ENCODE results near the gene BCR.

Gene BCR

GRCh38 chr22:23192133-23192532 lies 11.8 kb downstream of the BCR start:
- Histone ChIP-seq H3F3A (ENCODE audit: control insufficient read depth, insufficient read depth) (no peaks in the 10 kb centered on the region), H3K4me3 (ENCODE audit: low read length) (no peak overlapping the region), H3K9me2 (replicated peaks; ENCODE audit: control insufficient read depth, low read length) (no peaks in the 10 kb centered on the region), H3K36me3 (ENCODE audit: control insufficient read depth, low read length) (peaks cover 57% of the 10 kb centered on the region), H3K4me1 (ENCODE audit: control insufficient read depth, low read length) (peaks cover 12% of the 10 kb centered on the region), H3K9me3 (ENCODE audit: control insufficient read depth, insufficient read depth, low read length) (no peaks in the 10 kb centered on the region), H3K79me2 (ENCODE audit: control insufficient read depth, low read length) (peaks cover 99% of the 10 kb centered on the region), H3K27ac (ENCODE audit: low read depth, low read length) (no peak overlapping the region), H4K20me1 (ENCODE audit: control insufficient read depth, insufficient read depth, low read depth, low read length) (peaks cover 20% of the 10 kb centered on the region; the same call in 1 of the 2 replicates), H3K27me3 (ENCODE audit: control insufficient read depth, low read length) (no peaks in the 10 kb centered on the region), H3K4me2 (ENCODE audit: low read length) (no peak overlapping the region)
- TF ChIP-seq CTCF (IDR thresholded peaks at IDR 0.05; ENCODE audit: low read depth, low read length, poor library complexity, severe bottlenecking) = no peak
- no peak for TF ChIP-seq EZH2phosphoT487 (IDR thresholded peaks at IDR 0.05; ENCODE audit: borderline replicate concordance, low read length)

GRCh38 chr22:23192558-23192957 lies 12.2 kb downstream of the BCR start:
- H3K36me3 ChIP-seq (ENCODE audit: control insufficient read depth, low read length) = peaks cover 52% of the 10 kb centered on the region

GRCh38 chr22:23193196-23193827 lies 13.0 kb downstream of the BCR start:
- Histone ChIP-seq H3K4me3 (ENCODE audit: low read length) (no peak overlapping the region), H3K79me2 (ENCODE audit: control insufficient read depth, low read length) (peaks cover 99% of the 10 kb centered on the region), H3K9me2 (replicated peaks; ENCODE audit: control insufficient read depth, low read length) (no peaks in the 10 kb centered on the region), H3F3A (ENCODE audit: control insufficient read depth, insufficient read depth) (no peaks in the 10 kb centered on the region), H3K9me3 (ENCODE audit: control insufficient read depth, insufficient read depth, low read length) (no peaks in the 10 kb centered on the region), H3K27me3 (ENCODE audit: control insufficient read depth, low read length) (no peaks in the 10 kb centered on the region), H3K4me1 (ENCODE audit: control insufficient read depth, low read length) (peaks cover 5% of the 10 kb centered on the region), H3K27ac (ENCODE audit: low read depth, low read length) (no peak overlapping the region), H3K4me2 (ENCODE audit: low read length) (no peak overlapping the region), H3K36me3 (ENCODE audit: control insufficient read depth, low read length) (peaks cover 48% of the 10 kb centered on the region), H4K20me1 (ENCODE audit: control insufficient read depth, insufficient read depth, low read depth, low read length) (peaks cover 13% of the 10 kb centered on the region; the same call in 1 of the 2 replicates)
- TF ChIP-seq EZH2phosphoT487 (IDR thresholded peaks at IDR 0.05; ENCODE audit: borderline replicate concordance, low read length) = no peak
- no peak for TF ChIP-seq CTCF (IDR thresholded peaks at IDR 0.05; ENCODE audit: low read depth, low read length, poor library complexity, severe bottlenecking)

More at GRCh38 chr22:23192558-23192957, 12.2 kb downstream of the BCR start:
- Histone ChIP-seq H3K79me2 (ENCODE audit: control insufficient read depth, low read length) (peaks cover 99% of the 10 kb centered on the region), H3K9me3 (ENCODE audit: control insufficient read depth, insufficient read depth, low read length) (no peaks in the 10 kb centered on the region), H3K27ac (ENCODE audit: low read depth, low read length) (no peak overlapping the region), H3K27me3 (ENCODE audit: control insufficient read depth, low read length) (no peaks in the 10 kb centered on the region), H3F3A (ENCODE audit: control insufficient read depth, insufficient read depth) (no peaks in the 10 kb centered on the region), H3K9me2 (replicated peaks; ENCODE audit: control insufficient read depth, low read length) (no peaks in the 10 kb centered on the region), H3K4me2 (ENCODE audit: low read length) (no peak overlapping the region), H3K4me3 (ENCODE audit: low read length) (no peak overlapping the region), H4K20me1 (ENCODE audit: control insufficient read depth, insufficient read depth, low read depth, low read length) (peaks cover 20% of the 10 kb centered on the region; the same call in 1 of the 2 replicates), H3K4me1 (ENCODE audit: control insufficient read depth, low read length) (peaks cover 9% of the 10 kb centered on the region)
- no peak for TF ChIP-seq EZH2phosphoT487 (IDR thresholded peaks at IDR 0.05; ENCODE audit: borderline replicate concordance, low read length)
- no peak for TF ChIP-seq CTCF (IDR thresholded peaks at IDR 0.05; ENCODE audit: low read depth, low read length, poor library complexity, severe bottlenecking)

Data from DOHH2 (cell line).